GM21717 (cell line): ENCODE results near the gene NCAM2.

Source experiments
- ATAC-seq: cut with Tn5 transposase; IDR thresholded peaks from one replicate; pipeline ENCODE4 v1.9.1; 2021; ENCODE audit warnings: mild to moderate bottlenecking, moderate library complexity; ENCODE audit not compliant: unreplicated experiment

The NCAM2 gene

GRCh38 chr21:21165063-21165645, 166.9 kb downstream of the NCAM2 start:
- no peak for ATAC-seq

- no peak for ATAC-seq
Observed at GRCh38 chr21:21174676-21175075, 176.5 kb downstream of the NCAM2 start.

GRCh38 chr21:21175798-21176334, 177.7 kb downstream of the NCAM2 start:
- no peak for ATAC-seq

GRCh38 chr21:21177353-21177986, 179.3 kb downstream of the NCAM2 start:
- no peak for ATAC-seq

- ATAC-seq: no peak
Observed at GRCh38 chr21:21179619-21180298, 181.6 kb downstream of the NCAM2 start.

- ATAC-seq: no peak
Observed at GRCh38 chr21:21182401-21183010, 184.3 kb downstream of the NCAM2 start.

GRCh38 chr21:21183092-21183491, 184.9 kb downstream of the NCAM2 start:
- no peak for ATAC-seq

- ATAC-seq: no peak
Observed at GRCh38 chr21:21184771-21185528, 186.7 kb downstream of the NCAM2 start.

- ATAC-seq: no peak
Observed at GRCh38 chr21:21187579-21187978, 189.4 kb downstream of the NCAM2 start.

GRCh38 chr21:21188513-21189195, 190.4 kb downstream of the NCAM2 start:
- no peak for ATAC-seq

GRCh38 chr21:21195417-21195943, 197.3 kb downstream of the NCAM2 start:
- ATAC-seq: no peak

- ATAC-seq: no peak
Observed at GRCh38 chr21:21196087-21196486, 197.9 kb downstream of the NCAM2 start.

- no peak for ATAC-seq
Observed at GRCh38 chr21:21196848-21197247, 198.6 kb downstream of the NCAM2 start.

- ATAC-seq: no peak
Observed at GRCh38 chr21:21199342-21200102, 201.3 kb downstream of the NCAM2 start.

- no peak for ATAC-seq
Observed at GRCh38 chr21:21200103-21200938, 202.1 kb downstream of the NCAM2 start.

- ATAC-seq: no peak
Observed at GRCh38 chr21:21200939-21201615, 202.9 kb downstream of the NCAM2 start.

GRCh38 chr21:21203822-21204339, 205.7 kb downstream of the NCAM2 start:
- ATAC-seq: no peak
